Measurements from ENCODE around the gene PRSS16. TPM values are rescaled to one million over a fixed set of nuclear protein-coding genes. Genes with fewer than 3 reads are reported as not detected.
"Not testable (repeated sequence)": the region's sequence is repeated elsewhere in the genome, so short reads cannot be mapped to it uniquely, and the experiment has no call there.

Gene PRSS16
- total RNA-seq, 1 donor from 2014 or later, result 1.0 TPM

- TF ChIP-seq, protein P1, sequence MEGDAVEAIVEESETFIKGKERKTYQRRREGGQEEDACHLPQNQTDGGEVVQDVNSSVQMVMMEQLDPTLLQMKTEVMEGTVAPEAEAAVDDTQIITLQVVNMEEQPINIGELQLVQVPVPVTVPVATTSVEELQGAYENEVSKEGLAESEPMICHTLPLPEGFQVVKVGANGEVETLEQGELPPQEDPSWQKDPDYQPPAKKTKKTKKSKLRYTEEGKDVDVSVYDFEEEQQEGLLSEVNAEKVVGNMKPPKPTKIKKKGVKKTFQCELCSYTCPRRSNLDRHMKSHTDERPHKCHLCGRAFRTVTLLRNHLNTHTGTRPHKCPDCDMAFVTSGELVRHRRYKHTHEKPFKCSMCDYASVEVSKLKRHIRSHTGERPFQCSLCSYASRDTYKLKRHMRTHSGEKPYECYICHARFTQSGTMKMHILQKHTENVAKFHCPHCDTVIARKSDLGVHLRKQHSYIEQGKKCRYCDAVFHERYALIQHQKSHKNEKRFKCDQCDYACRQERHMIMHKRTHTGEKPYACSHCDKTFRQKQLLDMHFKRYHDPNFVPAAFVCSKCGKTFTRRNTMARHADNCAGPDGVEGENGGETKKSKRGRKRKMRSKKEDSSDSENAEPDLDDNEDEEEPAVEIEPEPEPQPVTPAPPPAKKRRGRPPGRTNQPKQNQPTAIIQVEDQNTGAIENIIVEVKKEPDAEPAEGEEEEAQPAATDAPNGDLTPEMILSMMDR (conservative IDR thresholded peaks at IDR 0.05; ENCODE audit: low read depth, low read length), result no peak
- H3K4me3 ChIP-seq (ENCODE audit: low read depth, low read length), result peak overlapping the region; percentile 6
- no peak for DNase-seq (ENCODE audit: low read depth)
Measured at GRCh38 chr6:27260369-27260768, 12.9 kb downstream of the PRSS16 start.

DNA sequence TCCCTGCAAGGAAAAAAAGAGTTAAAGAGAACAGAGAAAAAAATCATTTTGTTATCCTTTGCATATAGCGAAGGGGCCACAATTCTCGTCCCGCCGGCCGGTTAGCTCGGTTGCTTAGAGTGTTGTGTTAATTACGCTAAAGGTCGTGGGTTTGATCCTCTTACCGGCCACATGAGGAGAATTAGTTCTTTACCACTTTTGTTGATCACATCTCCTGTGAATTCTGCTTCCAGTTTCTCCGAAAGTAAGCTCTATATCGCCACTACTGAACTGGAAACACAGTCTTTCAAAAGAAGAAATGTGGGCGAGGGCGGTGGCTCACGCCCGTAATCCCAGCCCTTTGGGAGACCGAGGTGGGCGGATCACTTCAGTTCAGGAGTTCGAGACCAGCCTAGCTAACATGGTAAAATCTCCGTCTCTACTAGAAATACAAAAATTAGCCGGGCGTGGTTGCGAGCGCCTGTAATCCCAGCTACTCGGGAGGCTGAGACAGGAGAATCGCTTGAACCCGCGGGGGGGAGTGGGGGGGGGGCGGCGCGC lies 13.4 kb downstream of the PRSS16 start:
- no peak for DNase-seq (ENCODE audit: low read depth)
- TF ChIP-seq, protein P1 (conservative IDR thresholded peaks at IDR 0.05; ENCODE audit: low read depth, low read length), result no peak
- H3K4me3 ChIP-seq (ENCODE audit: low read depth, low read length), result no peak overlapping the region

DNA sequence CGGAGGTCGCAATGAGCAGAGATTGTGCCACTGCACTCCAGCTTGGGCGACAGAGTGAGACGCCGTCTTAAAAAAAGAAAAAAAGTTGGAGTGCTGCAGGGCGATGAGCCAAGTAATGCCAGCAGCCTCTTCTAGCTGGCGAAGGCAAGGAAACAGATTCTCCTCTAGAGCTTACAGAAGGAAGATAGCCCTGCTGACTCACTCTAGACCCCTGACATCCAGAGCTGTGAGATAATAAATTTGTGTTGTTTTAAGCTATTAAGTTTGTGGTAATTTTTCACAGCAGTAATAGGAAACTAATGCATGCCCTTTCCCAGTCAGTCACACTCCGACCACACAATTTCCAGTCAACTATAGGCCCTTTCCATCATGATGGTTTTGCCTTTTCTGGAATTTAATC lies 16.4 kb downstream of the PRSS16 start:
- DNase-seq (ENCODE audit: low read depth), result no peak
- TF ChIP-seq, protein P1 (conservative IDR thresholded peaks at IDR 0.05; ENCODE audit: low read depth, low read length), result no peak
- H3K4me3 ChIP-seq (ENCODE audit: low read depth, low read length), result no peak overlapping the region

GRCh38 chr6:27267003-27267402 lies 19.5 kb downstream of the PRSS16 start:
- not testable (repeated sequence) for DNase-seq (ENCODE audit: low read depth); H3K4me3 ChIP-seq (ENCODE audit: low read depth, low read length)

GRCh38 chr6:27267857-27268434 lies 20.4 kb downstream of the PRSS16 start:
- no peak overlapping the region for H3K4me3 ChIP-seq (ENCODE audit: low read depth, low read length)
- DNase-seq (ENCODE audit: low read depth), result no peak
- TF ChIP-seq, protein P1 (conservative IDR thresholded peaks at IDR 0.05; ENCODE audit: low read depth, low read length), result no peak

- TF ChIP-seq, protein P1 (conservative IDR thresholded peaks at IDR 0.05; ENCODE audit: low read depth, low read length), result no peak
- no peak for DNase-seq (ENCODE audit: low read depth)
- H3K4me3 ChIP-seq (ENCODE audit: low read depth, low read length), result no peak overlapping the region
Measured at GRCh38 chr6:27268803-27269202, 21.3 kb downstream of the PRSS16 start.

DNA sequence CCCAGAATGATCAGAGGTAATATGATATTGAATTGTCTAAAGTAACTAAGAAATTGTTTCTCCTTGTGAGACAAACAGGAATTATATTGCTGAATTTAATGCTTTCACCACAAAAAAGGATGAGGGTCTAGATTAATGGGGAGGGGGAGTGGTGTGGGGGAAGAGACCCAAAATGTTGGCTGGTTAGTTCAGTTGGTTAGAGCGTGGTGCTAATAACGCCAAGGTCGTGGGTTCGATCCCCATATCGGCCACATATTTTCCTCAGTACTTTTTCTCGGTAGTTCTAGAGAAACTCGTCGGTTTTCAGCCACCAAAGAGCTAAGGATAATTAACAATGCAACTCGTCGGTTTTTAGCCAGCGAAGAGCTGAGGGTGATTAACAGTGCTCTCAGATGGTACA lies 26.3 kb downstream of the PRSS16 start:
- H3K4me3 ChIP-seq (ENCODE audit: low read depth, low read length), result no peak overlapping the region
- TF ChIP-seq, protein P1 (conservative IDR thresholded peaks at IDR 0.05; ENCODE audit: low read depth, low read length), result no peak
- DNase-seq (ENCODE audit: low read depth), result no peak
